ENCODE results near the gene NDUFA6. TPM values are rescaled to one million over a fixed set of nuclear protein-coding genes. Genes with fewer than 3 reads are reported as not detected.

Gene NDUFA6
- total and polyA plus RNA-seq, 2 of the 13 experiments (the other 11 are each of a cell fraction or from before 2014, with no cell fraction given): 68.5 to 87.8 TPM

DNA sequence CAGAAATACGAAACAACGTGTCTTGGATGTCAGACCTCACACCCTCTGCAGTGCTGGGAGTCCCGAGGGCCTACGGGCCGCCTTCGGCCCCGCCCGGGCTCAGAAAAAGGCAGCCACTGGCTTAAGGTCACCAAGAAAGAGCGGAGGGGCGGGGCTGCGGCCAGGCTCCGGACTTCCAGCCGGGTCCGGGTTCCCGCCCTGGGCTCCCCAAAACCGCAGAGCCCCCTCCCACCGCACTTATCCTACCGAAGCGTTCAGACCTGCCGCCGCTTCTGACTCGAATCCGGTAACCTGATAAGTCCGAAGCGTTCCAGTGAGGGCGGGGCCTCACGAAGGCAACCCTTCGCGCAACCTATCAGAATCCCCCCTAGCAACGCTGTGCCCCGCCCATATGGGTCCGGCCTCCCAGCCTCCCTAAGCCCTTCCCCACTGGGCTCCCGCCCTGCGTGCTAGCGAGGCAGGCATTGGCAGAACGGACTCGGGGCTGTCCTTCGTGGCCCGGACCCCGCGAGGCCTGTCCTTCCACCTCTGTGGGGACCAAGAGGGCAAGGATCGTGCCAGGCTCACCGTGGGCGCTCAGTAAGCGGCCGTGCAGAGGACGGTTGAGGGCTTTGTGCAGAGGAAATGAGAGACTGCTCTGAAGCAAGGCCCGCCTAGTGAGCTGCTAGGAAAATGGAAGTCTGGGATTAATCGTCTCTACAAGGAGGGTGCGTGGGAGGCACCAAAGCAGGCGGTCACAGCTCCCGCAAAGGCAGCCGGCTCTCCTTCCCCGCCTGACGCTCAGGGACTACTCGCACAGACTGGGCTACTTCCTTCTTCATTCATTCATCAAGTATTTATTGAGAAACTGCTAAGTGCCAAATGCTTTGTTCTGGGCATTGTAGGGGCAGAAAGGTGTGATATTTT lies 19.8 kb downstream of the NDUFA6 start, which contains the start of gene NAGA (continued):
- TF ChIP-seq, protein P1, sequence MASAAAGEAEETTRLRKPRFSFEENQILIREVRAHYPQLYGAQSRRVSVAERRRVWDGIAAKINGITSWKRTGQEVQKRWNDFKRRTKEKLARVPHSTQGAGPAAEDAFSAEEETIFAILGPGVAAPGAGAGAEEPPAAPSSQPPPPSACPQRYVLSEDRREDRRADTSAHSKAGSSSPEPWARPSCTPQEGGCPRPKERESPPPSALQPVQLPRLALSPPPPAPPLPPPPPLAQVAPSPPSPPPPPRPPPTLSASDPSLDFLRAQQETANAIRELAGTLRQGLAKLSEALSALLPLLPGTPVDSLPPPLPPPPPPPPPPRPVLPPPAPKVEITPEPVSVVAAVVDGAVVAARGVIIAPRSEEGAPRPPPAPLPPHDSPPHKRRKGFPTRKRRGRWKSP (CRISPR knock-in tag; IDR thresholded peaks at IDR 0.05): peak; percentile 74
- TF ChIP-seq, protein P2, sequence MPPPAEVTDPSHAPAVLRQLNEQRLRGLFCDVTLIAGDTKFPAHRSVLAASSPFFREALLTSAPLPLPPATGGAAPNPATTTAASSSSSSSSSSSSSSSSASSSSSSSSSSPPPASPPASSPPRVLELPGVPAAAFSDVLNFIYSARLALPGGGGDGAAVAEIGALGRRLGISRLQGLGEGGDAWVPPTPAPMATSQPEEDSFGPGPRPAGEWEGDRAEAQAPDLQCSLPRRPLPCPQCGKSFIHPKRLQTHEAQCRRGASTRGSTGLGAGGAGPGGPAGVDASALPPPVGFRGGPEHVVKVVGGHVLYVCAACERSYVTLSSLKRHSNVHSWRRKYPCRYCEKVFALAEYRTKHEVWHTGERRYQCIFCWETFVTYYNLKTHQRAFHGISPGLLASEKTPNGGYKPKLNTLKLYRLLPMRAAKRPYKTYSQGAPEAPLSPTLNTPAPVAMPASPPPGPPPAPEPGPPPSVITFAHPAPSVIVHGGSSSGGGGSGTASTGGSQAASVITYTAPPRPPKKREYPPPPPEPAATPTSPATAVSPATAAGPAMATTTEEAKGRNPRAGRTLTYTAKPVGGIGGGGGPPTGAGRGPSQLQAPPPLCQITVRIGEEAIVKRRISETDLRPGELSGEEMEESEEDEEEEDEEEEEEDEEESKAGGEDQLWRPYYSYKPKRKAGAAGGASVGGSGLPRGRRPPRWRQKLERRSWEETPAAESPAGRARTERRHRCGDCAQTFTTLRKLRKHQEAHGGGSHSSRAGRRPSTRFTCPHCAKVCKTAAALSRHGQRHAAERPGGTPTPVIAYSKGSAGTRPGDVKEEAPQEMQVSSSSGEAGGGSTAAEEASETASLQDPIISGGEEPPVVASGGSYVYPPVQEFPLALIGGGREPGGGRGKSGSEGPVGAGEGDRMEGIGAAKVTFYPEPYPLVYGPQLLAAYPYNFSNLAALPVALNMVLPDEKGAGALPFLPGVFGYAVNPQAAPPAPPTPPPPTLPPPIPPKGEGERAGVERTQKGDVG (CRISPR knock-in tag; IDR thresholded peaks at IDR 0.05; ENCODE audit: borderline replicate concordance): no peak
- TF ChIP-seq SAFB2 (CRISPR knock-in tag; IDR thresholded peaks at IDR 0.05; ENCODE audit: borderline replicate concordance, low read depth) (no peak), KLF16 (CRISPR knock-in tag; IDR thresholded peaks at IDR 0.05) (peak in 1 of 2 experiments; percentile 50; a peak in 1 of 4 replicates), ZNF644 (CRISPR knock-in tag; IDR thresholded peaks at IDR 0.05; ENCODE audit: low read depth) (no peak), MAFK (conservative IDR thresholded peaks at IDR 0.05 in 1 of 2, IDR thresholded peaks at IDR 0.05 in 1 of 2; ENCODE audit: low read length in 2 of 2) (no peak), FIP1L1 (IDR thresholded peaks at IDR 0.05; ENCODE audit: borderline replicate concordance, insufficient read depth, low read depth, low read length) (no peak), DNMT3B (CRISPR knock-in tag; conservative IDR thresholded peaks at IDR 0.05) (peak; percentile 85; the same call in 1 of the 2 replicates), ZNF781 (CRISPR knock-in tag; IDR thresholded peaks at IDR 0.05; ENCODE audit: borderline replicate concordance, not compliant biosample characterization) (peak; percentile 89), SIN3A (IDR thresholded peaks at IDR 0.05; ENCODE audit: borderline replicate concordance, low read depth, low read length) (peak; percentile 77; the same call in 1 of the 2 replicates), RXRA (CRISPR knock-in tag; IDR thresholded peaks at IDR 0.05) (no peak), ZNF501 (CRISPR knock-in tag; IDR thresholded peaks at IDR 0.05) (peak; percentile 96), SALL2 (CRISPR knock-in tag; IDR thresholded peaks at IDR 0.05) (0 out of 2 replicates have a peak, but pooled peaks have one; percentile 33), ZNF383 (CRISPR knock-in tag; IDR thresholded peaks at IDR 0.05; ENCODE audit: borderline replicate concordance) (no peak), LCORL (IDR thresholded peaks at IDR 0.05) (no peak), LCORL (CRISPR knock-in tag; IDR thresholded peaks at IDR 0.05) (0 out of 2 replicates have a peak, but pooled peaks have one; percentile 60), ZBTB21 (CRISPR knock-in tag; IDR thresholded peaks at IDR 0.05) (no peak), KDM4B (CRISPR knock-in tag; IDR thresholded peaks at IDR 0.05) (no peak), SKI (IDR thresholded peaks at IDR 0.05; ENCODE audit: partially characterized antibody) (peak; percentile 8), SSRP1 (CRISPR knock-in tag; IDR thresholded peaks at IDR 0.05) (no peak)
- TF ChIP-seq, protein P3, sequence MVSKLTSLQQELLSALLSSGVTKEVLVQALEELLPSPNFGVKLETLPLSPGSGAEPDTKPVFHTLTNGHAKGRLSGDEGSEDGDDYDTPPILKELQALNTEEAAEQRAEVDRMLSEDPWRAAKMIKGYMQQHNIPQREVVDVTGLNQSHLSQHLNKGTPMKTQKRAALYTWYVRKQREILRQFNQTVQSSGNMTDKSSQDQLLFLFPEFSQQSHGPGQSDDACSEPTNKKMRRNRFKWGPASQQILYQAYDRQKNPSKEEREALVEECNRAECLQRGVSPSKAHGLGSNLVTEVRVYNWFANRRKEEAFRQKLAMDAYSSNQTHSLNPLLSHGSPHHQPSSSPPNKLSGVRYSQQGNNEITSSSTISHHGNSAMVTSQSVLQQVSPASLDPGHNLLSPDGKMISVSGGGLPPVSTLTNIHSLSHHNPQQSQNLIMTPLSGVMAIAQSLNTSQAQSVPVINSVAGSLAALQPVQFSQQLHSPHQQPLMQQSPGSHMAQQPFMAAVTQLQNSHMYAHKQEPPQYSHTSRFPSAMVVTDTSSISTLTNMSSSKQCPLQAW (CRISPR knock-in tag; IDR thresholded peaks at IDR 0.05): peak; percentile 94
- TF ChIP-seq, protein P4, sequence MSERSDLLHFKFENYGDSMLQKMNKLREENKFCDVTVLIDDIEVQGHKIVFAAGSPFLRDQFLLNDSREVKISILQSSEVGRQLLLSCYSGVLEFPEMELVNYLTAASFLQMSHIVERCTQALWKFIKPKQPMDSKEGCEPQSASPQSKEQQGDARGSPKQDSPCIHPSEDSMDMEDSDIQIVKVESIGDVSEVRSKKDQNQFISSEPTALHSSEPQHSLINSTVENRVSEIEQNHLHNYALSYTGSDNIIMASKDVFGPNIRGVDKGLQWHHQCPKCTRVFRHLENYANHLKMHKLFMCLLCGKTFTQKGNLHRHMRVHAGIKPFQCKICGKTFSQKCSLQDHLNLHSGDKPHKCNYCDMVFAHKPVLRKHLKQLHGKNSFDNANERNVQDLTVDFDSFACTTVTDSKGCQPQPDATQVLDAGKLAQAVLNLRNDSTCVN (CRISPR knock-in tag; IDR thresholded peaks at IDR 0.05; ENCODE audit: borderline replicate concordance): peak; percentile 68; the same call in 1 of the 2 replicates

Data from HepG2 (cell line).